Fibroblast of pulmonary artery (primary cell): ENCODE measurements around the gene HTR6.

Source experiments
- DNase-seq: peaks from one replicate; pipeline ENCODE4 v3.0.0-alpha.2; 2010; ENCODE audit warnings: low read depth
- H3K4me3 ChIP-seq: replicated peaks from 2 replicates; pipeline ENCODE4 v1.5.1; 2011; ENCODE audit warnings: low read depth, mild to moderate bottlenecking, control low read depth, low read length, moderate library complexity
- CTCF ChIP-seq: IDR thresholded peaks from 2 replicates; pipeline ENCODE4 v1.5.1; 2011; ENCODE audit warnings: mild to moderate bottlenecking, control low read depth, low read length, inconsistent platforms; ENCODE audit errors: missing control alignments

The HTR6 gene

GRCh38 chr1:19687414-19687813 lies 22.7 kb downstream of the HTR6 start:
- TF ChIP-seq CTCF, result no peak
- H3K4me3 ChIP-seq, result no peak overlapping the region

GRCh38 chr1:19688041-19688842 lies 23.6 kb downstream of the HTR6 start:
- no peak for TF ChIP-seq CTCF
- DNase-seq, result no peak
- H3K4me3 ChIP-seq, result no peak overlapping the region

More at GRCh38 chr1:19687414-19687813, 22.7 kb downstream of the HTR6 start:
- no peak for DNase-seq

- no peak for TF ChIP-seq CTCF
- no peak for DNase-seq
- no peak overlapping the region for H3K4me3 ChIP-seq
These were observed 24.5 kb downstream of the HTR6 start for GRCh38 chr1:19689085-19689757.

GRCh38 chr1:19689856-19690255 lies 25.2 kb downstream of the HTR6 start:
- DNase-seq, result no peak
- no peak overlapping the region for H3K4me3 ChIP-seq
- no peak for TF ChIP-seq CTCF

- no peak for DNase-seq
- H3K4me3 ChIP-seq, result no peak overlapping the region
- no peak for TF ChIP-seq CTCF
These were observed 25.7 kb downstream of the HTR6 start for GRCh38 chr1:19690342-19690741.

- no peak overlapping the region for H3K4me3 ChIP-seq
- no peak for TF ChIP-seq CTCF
- DNase-seq, result no peak
These were observed 29.6 kb downstream of the HTR6 start for GRCh38 chr1:19694298-19694697.

GRCh38 chr1:19695772-19696171 lies 31.1 kb downstream of the HTR6 start:
- no peak for DNase-seq
- no peak overlapping the region for H3K4me3 ChIP-seq
- no peak for TF ChIP-seq CTCF
